Measurements from ENCODE around the gene TBX4.

GRCh38 chr17:61524319-61524718 is 72.1 kb downstream of the TBX4 start:
- TF ChIP-seq THAP8 (CRISPR knock-in tag; IDR thresholded peaks at IDR 0.05; ENCODE audit: borderline replicate concordance) (no peak), MED1 (CRISPR knock-in tag; IDR thresholded peaks at IDR 0.05) (no peak), NR2C2 (CRISPR knock-in tag; IDR thresholded peaks at IDR 0.05; ENCODE audit: borderline replicate concordance) (no peak), RAD21 (CRISPR knock-in tag; IDR thresholded peaks at IDR 0.05) (no peak), RBM22 (optimal IDR thresholded peaks at IDR 0.05; ENCODE audit: low read length) (no peak), POLR2A (IDR thresholded peaks at IDR 0.05; ENCODE audit: insufficient read depth in 1 of 2, low read depth in 2 of 2, low read length in 2 of 2) (no peak), CEBPB (IDR thresholded peaks at IDR 0.05; ENCODE audit: borderline replicate concordance, low read depth, low read length) (no peak), ZFYVE20 (CRISPR knock-in tag; IDR thresholded peaks at IDR 0.05; ENCODE audit: borderline replicate concordance, low read depth) (no peak), ATF6 (CRISPR knock-in tag; conservative IDR thresholded peaks at IDR 0.05) (no peak)
- TF ChIP-seq, protein P1, sequence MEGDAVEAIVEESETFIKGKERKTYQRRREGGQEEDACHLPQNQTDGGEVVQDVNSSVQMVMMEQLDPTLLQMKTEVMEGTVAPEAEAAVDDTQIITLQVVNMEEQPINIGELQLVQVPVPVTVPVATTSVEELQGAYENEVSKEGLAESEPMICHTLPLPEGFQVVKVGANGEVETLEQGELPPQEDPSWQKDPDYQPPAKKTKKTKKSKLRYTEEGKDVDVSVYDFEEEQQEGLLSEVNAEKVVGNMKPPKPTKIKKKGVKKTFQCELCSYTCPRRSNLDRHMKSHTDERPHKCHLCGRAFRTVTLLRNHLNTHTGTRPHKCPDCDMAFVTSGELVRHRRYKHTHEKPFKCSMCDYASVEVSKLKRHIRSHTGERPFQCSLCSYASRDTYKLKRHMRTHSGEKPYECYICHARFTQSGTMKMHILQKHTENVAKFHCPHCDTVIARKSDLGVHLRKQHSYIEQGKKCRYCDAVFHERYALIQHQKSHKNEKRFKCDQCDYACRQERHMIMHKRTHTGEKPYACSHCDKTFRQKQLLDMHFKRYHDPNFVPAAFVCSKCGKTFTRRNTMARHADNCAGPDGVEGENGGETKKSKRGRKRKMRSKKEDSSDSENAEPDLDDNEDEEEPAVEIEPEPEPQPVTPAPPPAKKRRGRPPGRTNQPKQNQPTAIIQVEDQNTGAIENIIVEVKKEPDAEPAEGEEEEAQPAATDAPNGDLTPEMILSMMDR (CRISPR knock-in tag; IDR thresholded peaks at IDR 0.05), result no peak
- TF ChIP-seq, protein P2, sequence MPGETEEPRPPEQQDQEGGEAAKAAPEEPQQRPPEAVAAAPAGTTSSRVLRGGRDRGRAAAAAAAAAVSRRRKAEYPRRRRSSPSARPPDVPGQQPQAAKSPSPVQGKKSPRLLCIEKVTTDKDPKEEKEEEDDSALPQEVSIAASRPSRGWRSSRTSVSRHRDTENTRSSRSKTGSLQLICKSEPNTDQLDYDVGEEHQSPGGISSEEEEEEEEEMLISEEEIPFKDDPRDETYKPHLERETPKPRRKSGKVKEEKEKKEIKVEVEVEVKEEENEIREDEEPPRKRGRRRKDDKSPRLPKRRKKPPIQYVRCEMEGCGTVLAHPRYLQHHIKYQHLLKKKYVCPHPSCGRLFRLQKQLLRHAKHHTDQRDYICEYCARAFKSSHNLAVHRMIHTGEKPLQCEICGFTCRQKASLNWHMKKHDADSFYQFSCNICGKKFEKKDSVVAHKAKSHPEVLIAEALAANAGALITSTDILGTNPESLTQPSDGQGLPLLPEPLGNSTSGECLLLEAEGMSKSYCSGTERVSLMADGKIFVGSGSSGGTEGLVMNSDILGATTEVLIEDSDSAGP (CRISPR knock-in tag; IDR thresholded peaks at IDR 0.05; ENCODE audit: borderline replicate concordance), result no peak

Measured in HepG2 (cell line).